Caco-2 (cell line): ENCODE results near the gene KCTD15. TPM values are rescaled to one million over a fixed set of nuclear protein-coding genes. Genes with fewer than 3 reads are reported as not detected.

Source experiments
- BruUV-seq: library from RNA; stranded (reverse); fragments of 400-500 nt; replicated peaks from 2 replicates; lab custom pipeline; 2021; lab: Mats Ljungman, UMichigan
- CTCF ChIA-PET: fragments of 300-600 bp; sonication (Branson Sonifier 250); formaldehyde crosslinking; loops from one replicate; lab custom pipeline; 2022; ENCODE audit warnings: antibody characterized with exemption; lab: Charles Lee
- POLR2A ChIA-PET: fragments of 300-600 bp; sonication (Branson Sonifier 250); formaldehyde crosslinking; loops from one replicate; lab custom pipeline; 2022; ENCODE audit warnings: antibody characterized with exemption; lab: Charles Lee
- DNase-seq, 2 experiments: peaks; one replicate each; pipeline versions ENCODE4 v3.0.0 to v3.0.0-alpha.2; 2020 to 2022
- H3K27me3 ChIP-seq: replicated peaks from 2 replicates; pipeline ENCODE4 v1.6.0; 2011; ENCODE audit warnings: low read length; ENCODE audit not compliant: control insufficient read depth, insufficient read depth
- H3K36me3 ChIP-seq: 2 replicates; pipeline ENCODE4 v1.5.1; 2011; ENCODE audit warnings: low read length; ENCODE audit not compliant: control insufficient read depth, insufficient read depth
- H3K4me1 ChIP-seq: fragments of 250-450 bp; sonication (Bioruptor Pico); 2 replicates; pipeline ENCODE4 v1.5.1; 2020; ENCODE audit warnings: mild to moderate bottlenecking
- H3K4me3 ChIP-seq: 2 replicates; pipeline ENCODE4 v1.5.1; 2011; ENCODE audit warnings: low read depth, mild to moderate bottlenecking, control low read depth, low read length
- H3K9me3 ChIP-seq: fragments of 250-450 bp; sonication (Bioruptor Pico); 2 replicates; pipeline ENCODE4 v1.5.1; 2020; ENCODE audit warnings: mild to moderate bottlenecking, moderate library complexity
- H3K27ac Mint-ChIP-seq: one replicate; pipeline ENCODE4 v1.8.0; 2022; ENCODE audit warnings: mixed read lengths; ENCODE audit not compliant: unreplicated experiment
- H3K27me3 Mint-ChIP-seq: one replicate; pipeline ENCODE4 v1.8.0; 2022; ENCODE audit warnings: mixed read lengths; ENCODE audit not compliant: insufficient read depth, unreplicated experiment
- H3K36me3 Mint-ChIP-seq: one replicate; pipeline ENCODE4 v1.8.0; 2022; ENCODE audit warnings: mild to moderate bottlenecking, mixed read lengths; ENCODE audit not compliant: insufficient read depth, unreplicated experiment
- H3K4me1 Mint-ChIP-seq: one replicate; pipeline ENCODE4 v1.8.0; 2022; ENCODE audit warnings: low read depth, mixed read lengths; ENCODE audit not compliant: unreplicated experiment
- H3K4me3 Mint-ChIP-seq: one replicate; pipeline ENCODE4 v1.8.0; 2022; ENCODE audit warnings: mild to moderate bottlenecking, moderate library complexity, mixed read lengths; ENCODE audit not compliant: unreplicated experiment
- H3K9me3 Mint-ChIP-seq: one replicate; pipeline ENCODE4 v1.8.0; 2022; ENCODE audit warnings: mixed read lengths; ENCODE audit not compliant: unreplicated experiment
- CTCF ChIP-seq, 2 experiments: fragments of 200-600 bp in 1 of 2; IDR thresholded peaks; 1 replicate in 1 of 2; 2 replicates in 1 of 2; pipeline versions ENCODE4 v1.5.1 to v1.8.0; 2011 to 2022; ENCODE audit warnings: antibody characterized with exemption in 1 of 2, control low read depth in 1 of 2, inconsistent platforms in 1 of 2, low read depth in 1 of 2, low read length in 1 of 2, mild to moderate bottlenecking in 1 of 2, moderate library complexity in 1 of 2; ENCODE audit not compliant: insufficient read depth in 1 of 2, severe bottlenecking in 1 of 2, unreplicated experiment in 1 of 2
- intact Hi-C: fragments of 100-400 bp; cut with micrococcal nuclease; formaldehyde crosslinking; loops from one replicate; pipeline ENCODE4 v1.10.0; 2022; ENCODE audit not compliant: unreplicated experiment
- total RNA-seq: library from RNA; stranded (reverse); gene quantifications from 2 replicates; pipeline ENCODE4 v1.2.3, GENCODE V29; 2022

The KCTD15 gene
- total RNA-seq, 1 experiment from 2014 or later, result 34.6 TPM

DNA sequence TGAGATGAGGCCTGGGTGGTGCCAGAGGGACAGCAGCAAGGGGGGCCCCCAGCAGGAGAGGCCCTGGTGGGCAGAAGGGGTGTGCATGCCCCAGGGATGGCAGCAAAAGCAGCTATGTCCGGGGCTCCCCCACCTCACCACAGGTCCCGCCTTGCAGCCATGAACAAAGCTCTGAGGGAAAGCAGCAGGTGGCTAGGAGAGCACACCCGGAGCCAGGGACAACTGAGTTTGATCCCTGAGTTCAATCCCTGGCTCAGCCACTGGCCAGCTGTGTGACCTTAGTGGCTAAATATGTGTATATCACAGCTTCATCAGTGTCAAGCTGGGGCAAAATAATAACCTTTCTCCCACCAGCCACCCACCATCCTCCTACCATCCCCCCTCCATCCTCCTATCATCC is 47.7 kb upstream of the KCTD15 start:
- no peaks in the 10 kb centered on the region for H3K4me1 Mint-ChIP-seq
- CTCF ChIA-PET, result no interaction called here
- H3K9me3 ChIP-seq, result no peaks in the 10 kb centered on the region
- H3K27me3 Mint-ChIP-seq, result peaks cover 15% of the 10 kb centered on the region
- no peak overlapping the region for H3K4me3 ChIP-seq
- no peaks in the 10 kb centered on the region for H3K27me3 ChIP-seq
- H3K9me3 Mint-ChIP-seq, result no peaks in the 10 kb centered on the region
- BruUV-seq, result no TSS peak
- intact Hi-C loops, result no loop called here
- no peaks in the 10 kb centered on the region for H3K4me1 ChIP-seq
- no peaks in the 10 kb centered on the region for H3K36me3 ChIP-seq
- H3K4me3 Mint-ChIP-seq, result no peak overlapping the region
- POLR2A ChIA-PET, result no interaction called here
- DNase-seq, result no peak
- no peak overlapping the region for H3K27ac Mint-ChIP-seq
- no peaks in the 10 kb centered on the region for H3K36me3 Mint-ChIP-seq
- TF ChIP-seq CTCF (IDR thresholded peaks at IDR 0.05; ENCODE audit: insufficient read depth in 1 of 2, low read depth in 1 of 2, low read length in 1 of 2, severe bottlenecking in 1 of 2, unreplicated experiment in 1 of 2), result no peak

DNA sequence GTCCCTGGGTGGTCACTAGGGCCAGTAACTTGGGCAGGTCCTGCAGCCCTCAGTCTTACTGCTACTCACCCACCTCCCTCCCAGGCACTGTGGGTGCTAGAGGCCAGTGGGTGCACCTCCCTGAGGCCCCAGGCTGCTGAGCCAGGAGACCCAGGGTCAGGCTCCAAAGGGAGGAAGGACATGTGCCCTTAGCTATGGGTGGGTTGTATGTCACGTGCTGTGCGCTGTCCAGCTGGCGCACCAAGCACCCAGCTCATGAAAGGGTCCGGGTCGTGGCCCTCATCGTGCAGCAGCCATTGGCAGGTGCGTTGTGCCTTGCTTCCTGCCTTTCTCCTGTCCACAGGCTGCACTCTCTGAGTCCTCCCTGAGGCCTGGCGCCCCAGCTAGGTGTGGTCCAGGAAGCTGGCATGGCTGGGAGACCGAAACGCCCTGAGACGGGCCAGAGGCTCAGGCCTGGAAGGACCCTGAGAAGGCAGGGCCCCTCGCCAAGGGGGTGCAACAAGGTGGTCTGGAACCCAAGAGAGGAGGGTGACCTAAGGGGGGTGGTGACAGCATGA is 47.0 kb upstream of the KCTD15 start:
- Mint-ChIP-seq H3K27ac (no peak overlapping the region), H3K4me1 (no peaks in the 10 kb centered on the region), H3K4me3 (no peak overlapping the region), H3K9me3 (no peaks in the 10 kb centered on the region), H3K27me3 (peaks cover 15% of the 10 kb centered on the region), H3K36me3 (no peaks in the 10 kb centered on the region)
- Histone ChIP-seq H3K27me3 (no peaks in the 10 kb centered on the region), H3K36me3 (no peaks in the 10 kb centered on the region), H3K9me3 (no peaks in the 10 kb centered on the region), H3K4me1 (no peaks in the 10 kb centered on the region), H3K4me3 (no peak overlapping the region)
- DNase-seq, result no peak
- ChIA-PET CTCF (no interaction called here), POLR2A (no interaction called here)
- no TSS peak for BruUV-seq
- intact Hi-C loops, result no loop called here
- no peak for TF ChIP-seq CTCF (IDR thresholded peaks at IDR 0.05; ENCODE audit: insufficient read depth in 1 of 2, low read depth in 1 of 2, low read length in 1 of 2, severe bottlenecking in 1 of 2, unreplicated experiment in 1 of 2)

DNA sequence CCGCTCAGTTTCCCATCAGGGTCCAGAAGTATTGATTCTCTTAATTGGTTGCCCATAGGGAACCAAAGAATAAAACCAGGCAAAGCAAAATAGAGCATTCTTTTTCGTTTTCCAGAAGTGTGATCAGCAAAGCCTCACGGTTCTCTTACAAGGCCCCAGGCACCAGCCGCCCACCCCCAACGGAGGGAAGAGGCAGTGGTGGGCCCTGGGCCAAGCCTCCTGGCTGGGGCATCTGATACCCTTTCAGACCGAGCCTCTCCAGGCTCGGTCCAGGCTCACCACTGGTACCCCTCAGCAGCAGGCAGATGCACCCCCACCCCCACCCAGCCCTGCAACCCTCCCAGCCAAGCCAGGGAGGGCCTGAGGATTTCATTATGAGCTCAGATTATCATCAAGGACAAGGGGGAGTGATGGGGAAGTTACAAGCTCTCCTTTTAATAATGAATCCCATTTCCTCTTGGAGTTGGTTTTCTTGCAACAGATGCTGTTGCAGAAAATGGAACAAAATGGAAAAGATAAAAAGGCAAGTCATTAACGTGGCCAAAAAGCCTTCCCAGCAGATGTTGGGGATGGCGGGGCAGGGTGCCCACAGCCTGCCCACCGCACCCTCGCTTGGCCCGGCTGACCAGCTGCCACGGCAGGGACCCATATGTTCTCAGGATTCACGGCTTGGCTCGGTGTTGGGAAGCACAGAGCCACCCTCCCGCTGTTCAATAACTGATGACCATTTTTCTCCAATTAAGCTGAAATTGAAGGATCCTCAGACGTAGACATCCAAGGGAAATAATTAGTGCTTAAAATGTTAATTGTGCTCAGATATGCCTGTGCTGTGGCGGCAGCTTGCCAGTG is 45.9 kb upstream of the KCTD15 start:
- H3K36me3 Mint-ChIP-seq, result no peaks in the 10 kb centered on the region
- H3K27me3 Mint-ChIP-seq, result peaks cover 14% of the 10 kb centered on the region
- H3K9me3 ChIP-seq, result no peaks in the 10 kb centered on the region
- H3K4me3 ChIP-seq, result no peak overlapping the region
- H3K27me3 ChIP-seq, result no peaks in the 10 kb centered on the region; the same call in 1 of the 2 replicates
- no peaks in the 10 kb centered on the region for H3K36me3 ChIP-seq
- TF ChIP-seq CTCF (IDR thresholded peaks at IDR 0.05; ENCODE audit: insufficient read depth in 1 of 2, low read depth in 1 of 2, low read length in 1 of 2, severe bottlenecking in 1 of 2, unreplicated experiment in 1 of 2), result no peak
- ChIA-PET POLR2A (no interaction called here), CTCF (interaction anchor here (0.5 kb wide), 1 partner anchor 28 kb away, joined by 3 read pairs; no protein-coding TSS in a partner anchor)
- intact Hi-C loops, result no loop called here
- no peaks in the 10 kb centered on the region for H3K4me1 Mint-ChIP-seq
- no TSS peak for BruUV-seq
- no peak overlapping the region for H3K27ac Mint-ChIP-seq
- no peaks in the 10 kb centered on the region for H3K4me1 ChIP-seq
- no peaks in the 10 kb centered on the region for H3K9me3 Mint-ChIP-seq
- H3K4me3 Mint-ChIP-seq, result no peak overlapping the region
- DNase-seq, result no peak
